HFFc6 (cell line): ENCODE data around the gene TRAK2. TPM values are rescaled to one million over a fixed set of nuclear protein-coding genes. Genes with fewer than 3 reads are reported as not detected.

Source experiments
- DNase-seq: peaks from one replicate; pipeline ENCODE4 v3.0.0-alpha.2; 2018
- H3K27ac Mint-ChIP-seq: 2 replicates; pipeline ENCODE4 v1.8.0; 2020; ENCODE audit warnings: mild to moderate bottlenecking, mixed read lengths
- H3K27me3 Mint-ChIP-seq: 2 replicates; pipeline ENCODE4 v1.8.0; 2021; ENCODE audit warnings: mild to moderate bottlenecking, moderate library complexity, mixed read lengths; ENCODE audit not compliant: insufficient read depth
- H3K36me3 Mint-ChIP-seq: 2 replicates; pipeline ENCODE4 v1.8.0; 2021; ENCODE audit warnings: low read depth, mixed read lengths
- H3K4me1 Mint-ChIP-seq: 2 replicates; pipeline ENCODE4 v1.8.0; 2020; ENCODE audit warnings: low read depth, mixed read lengths
- H3K4me3 Mint-ChIP-seq: 2 replicates; pipeline ENCODE4 v1.8.0; 2020; ENCODE audit warnings: mild to moderate bottlenecking, moderate library complexity, mixed read lengths
- H3K9me3 Mint-ChIP-seq: 2 replicates; pipeline ENCODE4 v1.8.0; 2020; ENCODE audit warnings: mild to moderate bottlenecking, mixed read lengths
- CTCF ChIP-seq: fragments of 200-600 bp; sonication (generic); IDR thresholded peaks from 2 replicates; pipeline ENCODE4 v1.5.0; 2021; ENCODE audit warnings: antibody characterized with exemption, mild to moderate bottlenecking
- total RNA-seq, 6 experiments: library from RNA; stranded (reverse); fragmentation: NEBNext Ultra II Directional; extraction: Animal tissue kit (Norgen Biotek cat#: 25700); gene quantifications; 2 replicates in 1 of 6; 3 replicates in 5 of 6; pipeline ENCODE4 v1.2.3, GENCODE V29; 2021

TRAK2 gene
- total RNA-seq, 6 experiments from 2014 or later: 43.2 to 55.8 (median 54.0) TPM

- Mint-ChIP-seq H3K4me3 (no peak overlapping the region), H3K4me1 (peaks cover 55% of the 10 kb centered on the region), H3K36me3 (peaks cover 5% of the 10 kb centered on the region; the same call in 1 of the 2 replicates), H3K27ac (no peak overlapping the region; the same call in 1 of the 2 replicates), H3K9me3 (no peaks in the 10 kb centered on the region), H3K27me3 (no peaks in the 10 kb centered on the region)
- no peak for TF ChIP-seq CTCF
- DNase-seq: no peak
These were observed 46.5 kb downstream of the TRAK2 start for GRCh38 chr2:201404699-201405280.

GRCh38 chr2:201403880-201404279, 47.4 kb downstream of the TRAK2 start:
- no peak overlapping the region; the same call in 1 of the 2 replicates for H3K4me3 Mint-ChIP-seq
- H3K4me1 Mint-ChIP-seq: peaks cover 55% of the 10 kb centered on the region
- TF ChIP-seq CTCF: no peak
- H3K9me3 Mint-ChIP-seq: no peaks in the 10 kb centered on the region
- no peaks in the 10 kb centered on the region for H3K27me3 Mint-ChIP-seq
- peak overlapping the region; percentile 4; the same call in 1 of the 2 replicates for H3K27ac Mint-ChIP-seq
- DNase-seq: peak; percentile 26
- H3K36me3 Mint-ChIP-seq: peaks cover 13% of the 10 kb centered on the region; the same call in 1 of the 2 replicates

GRCh38 chr2:201402651-201403562, 48.4 kb downstream of the TRAK2 start:
- Mint-ChIP-seq H3K9me3 (no peaks in the 10 kb centered on the region), H3K36me3 (peaks cover 15% of the 10 kb centered on the region), H3K27ac (peak overlapping the region; percentile 53), H3K27me3 (no peaks in the 10 kb centered on the region), H3K4me1 (peaks cover 55% of the 10 kb centered on the region), H3K4me3 (no peak overlapping the region; the same call in 1 of the 2 replicates)
- DNase-seq: peak; percentile 54
- no peak for TF ChIP-seq CTCF

GRCh38 chr2:201401815-201402214, 49.4 kb downstream of the TRAK2 start:
- Mint-ChIP-seq H3K4me1 (peaks cover 48% of the 10 kb centered on the region), H3K9me3 (no peaks in the 10 kb centered on the region), H3K27ac (no peak overlapping the region), H3K4me3 (no peak overlapping the region), H3K27me3 (no peaks in the 10 kb centered on the region), H3K36me3 (peaks cover 24% of the 10 kb centered on the region)
- DNase-seq: no peak
- no peak for TF ChIP-seq CTCF

GRCh38 chr2:201396595-201396994, 54.7 kb downstream of the TRAK2 start:
- no peak for DNase-seq
- TF ChIP-seq CTCF: no peak
- Mint-ChIP-seq H3K27me3 (no peaks in the 10 kb centered on the region; the same call in 1 of the 2 replicates), H3K4me1 (peaks cover 6% of the 10 kb centered on the region), H3K27ac (no peak overlapping the region), H3K36me3 (peaks cover 45% of the 10 kb centered on the region), H3K9me3 (no peaks in the 10 kb centered on the region), H3K4me3 (no peak overlapping the region)
